NCI-H146 treated with DMSO at 0.1 percent for 48 hours (cell line): ENCODE data around the gene METTL16.
"Not testable (repeated sequence)": the region's sequence is repeated elsewhere in the genome, so short reads cannot be mapped to it uniquely, and the experiment has no call there.

Source experiments
- DNase-seq: peaks from one replicate; lab custom pipeline; 2025; ENCODE audit not compliant: unreplicated experiment; lab: John Stamatoyannopoulos, UW

METTL16 gene

DNA sequence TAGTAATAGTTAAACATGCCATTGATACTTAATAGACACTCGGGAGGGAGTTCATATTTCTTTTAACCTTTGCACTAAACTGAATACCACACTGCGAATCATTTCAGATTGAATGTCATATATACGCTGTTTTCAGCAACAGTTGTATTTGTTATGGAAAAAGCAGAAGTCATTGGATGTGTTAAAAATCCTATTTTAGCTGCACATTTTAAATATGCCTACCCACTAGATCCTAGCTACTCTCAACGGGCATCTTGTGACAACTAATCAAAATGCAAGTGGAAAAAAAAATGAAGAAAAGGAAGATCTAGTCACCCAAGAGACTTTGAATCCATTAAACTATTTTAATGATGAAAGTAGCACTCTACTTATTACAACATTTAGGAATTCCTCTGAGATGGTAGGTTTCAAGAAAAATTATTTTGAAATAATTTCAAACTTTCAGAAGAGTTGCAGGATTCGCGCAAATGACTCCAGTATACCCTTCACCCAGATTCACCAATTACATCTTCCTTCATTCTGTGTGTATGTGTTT, 59.4 kb downstream of the METTL16 start:
- no peak for DNase-seq

DNA sequence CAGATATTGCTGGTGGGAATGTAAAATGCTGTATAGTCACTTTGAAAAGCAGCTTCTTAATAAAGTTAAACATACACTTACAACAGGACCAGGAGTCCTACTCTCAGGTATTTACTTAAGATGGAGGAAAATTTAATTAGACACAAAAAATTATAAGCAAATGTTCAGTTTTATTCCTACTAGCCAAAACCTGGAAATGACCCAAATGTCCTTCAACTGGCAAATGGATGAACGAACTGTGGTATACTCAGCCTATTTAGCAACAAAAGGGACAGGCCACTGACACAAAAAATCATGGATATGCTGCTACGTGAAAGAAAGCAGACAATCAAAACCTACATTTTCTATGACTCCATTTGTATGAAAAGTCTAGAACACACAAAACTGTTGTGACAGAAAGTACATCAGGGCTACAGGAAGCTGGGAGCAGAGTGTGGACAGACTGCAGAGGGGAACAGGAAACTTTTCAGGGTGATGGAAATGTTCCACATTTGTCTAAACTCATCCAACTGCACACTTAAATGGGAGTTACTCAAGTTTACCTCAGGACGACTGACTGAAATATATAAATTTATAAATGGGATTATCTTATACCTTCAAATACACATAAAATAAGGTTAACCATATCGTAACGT, 61.6 kb downstream of the METTL16 start:
- no peak for DNase-seq

DNA sequence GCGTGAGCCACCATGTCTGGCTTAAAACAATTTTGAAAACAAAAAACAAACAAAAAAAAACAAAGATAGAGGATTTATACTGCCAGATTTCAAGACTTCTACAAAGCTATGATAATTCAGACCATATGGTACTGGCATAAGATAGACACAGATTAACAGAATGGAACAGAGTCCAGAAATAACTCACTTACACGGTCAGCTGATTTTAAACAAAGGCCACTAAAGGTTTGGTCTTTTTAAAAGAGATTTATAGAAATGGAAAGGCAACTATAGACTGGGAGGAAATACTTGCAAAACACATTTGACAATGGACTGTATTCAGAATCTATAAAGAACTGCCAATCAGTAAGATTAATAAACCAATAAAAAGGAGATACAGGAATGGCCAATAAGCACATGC, 62.2 kb downstream of the METTL16 start:
- no peak for DNase-seq

DNA sequence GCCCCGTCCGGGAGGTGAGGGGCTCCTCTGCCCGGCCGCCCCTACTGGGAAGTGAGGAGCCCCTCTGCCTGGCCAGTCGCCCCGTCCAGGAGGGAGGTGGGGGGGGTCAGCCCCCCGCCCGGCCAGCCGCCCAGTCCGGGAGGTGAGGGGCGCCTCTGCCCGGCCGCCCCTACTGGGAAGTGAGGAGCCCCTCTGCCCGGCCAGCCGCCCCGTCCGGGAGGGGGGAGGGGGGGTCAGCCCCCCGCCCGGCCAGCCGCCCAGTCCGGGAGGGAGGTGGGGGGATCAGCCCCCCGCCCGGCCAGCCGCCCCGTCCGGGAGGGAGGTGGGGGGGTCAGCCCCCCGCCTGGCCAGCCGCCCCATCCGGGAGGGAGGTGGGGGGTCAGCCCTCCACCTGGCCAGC, 64.2 kb downstream of the METTL16 start:
- not testable (repeated sequence) for DNase-seq

DNA sequence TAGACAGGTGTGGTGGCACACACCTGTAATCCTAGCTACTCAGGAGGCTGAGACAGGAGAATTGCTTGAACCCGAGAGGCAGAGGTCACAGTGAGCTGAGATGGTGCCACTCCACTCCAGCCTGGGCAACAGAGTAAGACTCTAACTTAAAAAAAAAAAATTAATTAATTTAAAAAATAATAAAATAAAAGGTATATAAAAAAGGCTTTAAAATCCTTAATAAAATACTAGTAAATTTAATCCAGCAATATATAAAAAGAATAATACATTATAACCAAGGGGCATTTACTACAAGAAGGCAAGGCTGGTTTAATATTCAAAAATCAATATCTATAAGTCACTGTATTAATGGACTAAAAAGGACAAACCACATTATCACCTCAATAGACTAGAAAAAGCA, 66.0 kb downstream of the METTL16 start:
- no peak for DNase-seq

DNA sequence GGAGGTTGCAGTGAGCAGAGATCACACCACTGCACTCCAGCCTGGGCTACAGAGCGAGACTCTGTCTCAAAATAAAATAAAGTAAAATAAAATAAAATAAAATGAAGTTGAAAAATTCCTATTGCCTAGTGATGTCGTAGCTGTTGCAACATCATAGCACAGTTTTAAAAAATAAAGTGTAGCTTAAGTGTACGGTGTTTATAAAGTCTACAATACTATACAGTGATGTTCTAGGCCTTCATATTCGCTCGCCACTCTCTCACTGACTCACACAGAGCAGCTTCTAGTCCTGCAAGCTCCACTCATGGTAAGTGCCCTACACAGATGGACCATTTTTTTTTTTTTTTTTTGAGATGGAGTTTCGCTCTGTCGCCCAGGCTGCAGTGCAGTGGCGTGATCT, 67.3 kb downstream of the METTL16 start:
- DNase-seq: no peak

DNA sequence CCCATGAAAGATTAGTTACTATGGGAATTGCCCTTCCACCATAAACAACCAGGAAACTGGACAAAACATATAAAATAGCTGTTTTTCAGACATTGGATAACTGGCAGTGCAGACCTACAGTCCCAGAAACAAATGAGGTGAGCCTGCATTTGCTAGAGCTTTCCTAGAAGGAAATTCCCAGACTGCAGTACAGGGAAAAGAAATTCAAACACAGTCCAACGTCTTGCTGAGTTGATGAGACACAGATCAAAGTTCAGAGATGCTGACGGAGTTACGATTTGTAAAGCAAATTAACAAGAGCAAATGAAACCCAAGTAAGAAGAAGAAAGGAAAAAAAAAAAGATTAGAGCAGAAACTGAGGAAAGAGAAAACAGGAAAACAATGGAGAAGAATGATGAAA, 69.5 kb downstream of the METTL16 start:
- DNase-seq: no peak

DNA sequence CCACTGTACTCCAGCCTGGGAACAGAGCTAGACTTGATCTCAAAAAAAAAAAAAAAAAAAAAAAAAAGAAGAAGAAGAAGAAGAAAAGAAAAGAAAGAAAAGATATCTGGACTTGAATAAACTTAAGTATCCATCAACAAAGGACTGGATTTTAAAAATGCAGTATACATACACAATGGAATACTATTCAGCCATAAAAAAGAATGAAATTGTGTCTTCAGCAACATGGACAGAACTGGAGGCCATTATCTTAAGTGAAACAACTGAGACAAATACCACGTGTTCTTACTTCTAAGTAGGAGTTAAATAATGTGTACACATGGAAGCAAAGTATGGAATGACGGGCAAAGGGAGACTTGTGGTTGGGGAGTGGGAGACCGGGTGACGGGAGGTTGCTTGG, 70.8 kb downstream of the METTL16 start:
- no peak for DNase-seq

DNA sequence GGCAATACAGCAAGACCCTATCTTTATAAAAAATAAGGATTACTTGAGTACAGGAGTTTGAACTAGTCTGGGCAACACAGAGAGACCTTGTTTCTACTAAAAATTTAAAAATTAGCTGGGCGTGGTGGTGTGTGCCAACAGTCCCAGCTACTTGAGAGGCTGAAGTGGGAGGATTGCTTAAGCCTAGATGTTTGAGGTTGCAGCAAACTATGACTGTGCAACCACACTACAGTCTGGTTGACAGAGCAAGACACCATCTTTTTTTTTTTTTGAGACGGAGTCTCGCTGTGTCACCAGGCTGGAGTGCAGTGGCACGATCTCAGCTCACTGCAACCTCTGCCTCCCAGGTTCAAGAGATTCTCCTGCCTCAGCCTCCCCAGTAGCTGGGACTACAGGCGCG, 71.7 kb downstream of the METTL16 start:
- DNase-seq: not testable (repeated sequence)

DNA sequence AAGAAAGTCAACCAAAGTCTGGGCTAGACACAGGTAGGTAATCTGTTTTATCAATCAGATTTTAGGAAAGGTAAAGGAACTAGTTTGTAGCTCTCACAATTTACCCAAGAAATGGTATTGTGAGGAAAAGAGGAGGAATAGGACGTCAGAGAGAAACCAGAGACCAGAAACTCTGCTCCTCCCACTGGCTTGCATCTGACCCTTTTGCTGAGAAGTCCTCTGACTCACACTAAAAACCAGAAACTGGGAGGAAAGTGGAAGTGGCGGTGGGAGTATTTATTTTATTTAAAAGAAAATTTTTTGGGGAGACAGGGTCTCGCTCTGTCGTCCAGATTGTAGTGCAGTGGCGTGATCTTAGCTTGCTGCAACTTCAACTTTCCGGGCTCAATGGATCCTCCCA, 72.9 kb downstream of the METTL16 start:
- no peak for DNase-seq

DNA sequence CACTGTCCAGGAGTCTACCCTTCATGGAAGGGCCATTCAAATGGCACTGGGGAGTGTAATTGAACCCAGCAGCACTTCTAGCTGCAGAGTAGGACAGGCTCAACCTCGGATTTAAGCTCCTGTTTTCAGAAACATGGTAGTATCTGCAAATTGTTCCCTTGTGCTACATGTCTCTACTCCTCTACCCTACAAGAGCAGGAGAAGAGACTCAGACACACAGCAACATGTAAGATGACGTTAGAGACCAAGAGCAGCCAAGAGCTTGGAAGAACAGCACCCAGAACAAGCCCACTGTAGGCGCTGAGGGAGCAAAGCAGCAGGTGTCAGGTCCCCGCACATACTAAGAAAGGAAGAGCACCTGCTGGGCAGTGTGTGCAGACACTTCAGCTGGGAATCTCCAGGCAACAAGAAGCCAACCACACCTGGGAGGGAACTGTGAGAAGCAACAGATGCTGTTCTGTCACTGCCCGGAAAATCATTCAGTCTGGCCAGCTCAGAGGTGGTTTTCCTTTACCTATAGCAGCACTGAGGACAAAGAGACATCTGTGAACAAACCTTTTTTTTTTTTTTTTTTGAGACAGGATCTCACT, 75.3 kb downstream of the METTL16 start:
- DNase-seq: peak; percentile 90

DNA sequence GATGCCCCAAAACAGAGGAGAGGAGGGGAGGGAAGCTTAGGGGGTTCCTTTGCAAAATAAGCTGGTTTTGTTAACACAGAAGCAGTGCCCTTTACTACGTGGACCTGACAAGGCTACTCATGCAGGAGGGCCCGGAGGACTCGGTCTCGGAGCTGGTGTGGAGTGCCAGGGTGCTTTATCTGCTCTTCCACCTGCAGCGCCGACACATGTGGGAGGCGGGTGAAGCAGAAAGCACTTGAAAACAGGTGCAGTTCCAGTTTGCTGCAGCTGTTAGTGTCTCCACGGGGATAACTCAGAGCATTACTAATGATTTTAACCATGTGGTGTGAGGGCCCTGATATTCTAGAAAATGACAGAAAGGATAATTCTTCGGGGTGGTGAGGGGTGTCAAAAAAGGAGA, 75.8 kb downstream of the METTL16 start:
- DNase-seq: peak; percentile 74

DNA sequence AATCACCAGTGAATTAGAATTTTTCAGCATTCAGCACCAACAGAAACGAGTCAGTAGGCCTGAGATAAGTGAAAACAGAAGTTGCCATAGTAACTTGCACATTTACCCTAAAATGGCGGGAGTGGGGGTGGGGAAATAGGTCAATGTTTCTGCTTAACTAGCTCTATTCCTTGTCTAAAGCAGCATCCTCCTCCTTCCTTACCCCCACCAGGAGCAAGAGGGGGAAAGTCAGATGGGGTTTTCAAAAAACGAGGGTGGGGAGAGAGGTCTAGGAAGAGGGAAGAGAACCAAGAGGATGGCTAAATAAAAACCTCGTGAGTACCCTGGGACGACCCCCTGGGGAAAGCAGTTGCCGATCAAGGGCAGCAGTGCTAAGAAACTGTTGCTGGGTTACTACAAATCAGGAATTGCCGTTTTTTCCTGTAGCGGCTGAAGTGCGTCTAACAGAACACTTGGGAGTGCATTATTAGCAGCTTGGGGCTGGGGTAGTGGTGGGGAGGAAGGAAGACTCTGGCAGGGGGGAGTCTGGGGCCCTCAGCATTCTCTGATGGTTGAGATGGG, 76.4 kb downstream of the METTL16 start:
- DNase-seq: peak; percentile 76

DNA sequence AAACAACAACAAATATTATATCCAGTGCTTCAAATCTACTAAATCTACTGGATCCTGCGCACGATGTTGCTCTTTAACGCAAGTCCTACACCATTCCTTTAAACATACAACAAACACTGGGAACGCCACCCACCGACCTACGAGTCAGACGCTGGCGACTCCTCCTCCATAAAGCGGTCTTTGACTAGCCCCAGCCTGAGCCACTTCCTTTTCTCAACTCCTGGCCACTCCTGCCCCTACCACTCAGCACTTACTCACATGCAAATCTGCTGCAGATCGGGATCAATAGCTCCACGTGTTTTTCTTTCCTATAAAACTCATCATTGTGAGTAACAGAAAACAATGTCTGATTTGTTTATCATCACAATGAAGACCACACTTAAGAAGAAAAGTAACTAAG, 78.0 kb downstream of the METTL16 start:
- DNase-seq: no peak

DNA sequence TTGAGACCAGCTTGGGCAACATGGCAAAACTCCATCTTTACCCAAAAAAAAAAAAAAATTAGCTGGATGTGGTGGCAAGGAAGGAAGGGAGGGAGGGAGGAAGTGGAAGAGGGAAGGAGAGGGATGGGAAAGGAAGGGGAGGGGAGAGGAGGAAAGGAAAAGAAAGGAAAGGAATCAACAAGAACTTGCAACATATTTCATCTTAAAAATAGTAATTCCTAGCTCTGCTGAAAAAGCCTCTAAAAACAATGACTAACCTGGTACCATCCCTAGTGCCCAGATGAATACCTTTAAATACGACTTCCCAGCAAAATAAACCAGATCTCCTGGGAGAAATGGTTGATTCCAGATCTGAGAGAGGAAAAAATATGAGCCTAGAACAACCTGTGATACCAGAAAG, 83.8 kb downstream of the METTL16 start:
- no peak for DNase-seq

DNA sequence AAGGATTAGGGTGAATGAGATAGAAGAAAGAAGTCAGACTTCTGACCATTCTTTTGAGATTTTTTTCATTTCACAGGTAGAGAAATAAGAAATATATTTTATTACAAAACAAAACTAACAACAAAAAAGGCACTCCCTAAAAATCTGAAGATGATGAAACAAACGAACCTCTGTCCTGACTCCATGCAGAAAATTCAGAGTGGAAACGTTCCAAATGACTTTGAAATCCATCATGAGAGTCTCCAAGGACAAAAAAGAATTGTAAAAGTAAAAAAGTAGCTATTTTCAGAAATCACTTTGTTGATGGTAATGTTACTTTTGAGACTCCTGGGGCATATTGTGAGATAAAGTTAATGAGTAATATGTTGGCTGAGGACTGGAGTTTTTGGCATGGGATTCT, 84.5 kb downstream of the METTL16 start:
- no peak for DNase-seq

DNA sequence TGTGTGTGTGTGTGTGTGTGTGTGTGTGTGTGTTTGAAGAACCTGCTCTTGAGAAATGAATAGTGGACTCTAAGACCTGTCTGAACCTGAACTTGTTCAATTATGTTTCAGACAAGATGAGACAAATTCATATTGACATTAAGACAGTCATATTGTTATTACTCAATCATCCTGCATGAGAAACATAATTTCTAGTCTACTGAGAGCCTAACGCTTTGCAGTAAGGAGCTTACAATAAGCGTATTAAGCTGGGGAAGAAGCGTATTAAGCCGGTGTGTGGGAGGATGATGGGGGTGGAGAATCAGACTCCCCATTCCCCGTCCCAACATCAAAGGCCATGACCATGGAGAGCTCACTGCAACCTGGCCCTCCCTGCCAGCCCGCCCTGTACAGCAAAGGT, 88.4 kb downstream of the METTL16 start:
- no peak for DNase-seq

DNA sequence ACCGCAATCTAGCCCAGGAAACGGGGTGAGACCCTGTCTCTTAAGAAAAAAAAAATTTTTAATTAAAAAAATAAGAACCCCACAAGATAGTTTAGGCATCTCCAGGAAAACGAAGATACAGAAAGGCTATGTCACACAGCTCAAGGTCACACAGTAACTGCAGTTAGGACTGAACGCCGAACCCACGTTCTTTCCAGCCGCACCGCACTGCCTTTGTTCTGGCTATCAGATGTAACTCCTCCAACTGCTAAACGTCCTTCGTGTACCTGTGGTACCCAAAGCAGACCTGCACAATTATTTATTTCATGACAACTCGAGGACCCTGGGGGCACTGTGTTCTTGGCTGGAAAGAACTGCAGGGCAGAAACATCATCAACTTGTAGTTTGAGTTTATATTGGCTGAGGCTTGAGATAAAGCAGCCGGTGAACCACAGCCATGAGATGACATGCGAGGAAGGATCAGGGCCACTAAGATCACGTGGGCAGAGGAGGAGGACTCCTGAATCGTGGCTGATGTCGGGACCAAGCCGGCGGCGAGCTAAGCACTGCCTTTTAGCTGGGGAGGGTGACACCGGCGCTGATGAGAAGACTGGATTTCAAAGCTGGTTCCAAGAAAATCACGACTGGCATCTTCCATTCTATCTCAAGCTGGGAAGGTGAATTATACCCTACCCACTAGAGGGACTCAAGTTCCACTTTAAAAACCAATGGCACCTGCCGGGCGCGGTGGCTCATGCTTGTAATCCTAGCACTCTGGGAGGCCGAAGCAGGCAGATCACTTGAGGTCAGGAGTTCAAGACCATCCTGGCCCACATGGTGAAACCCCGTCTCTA, 90.2 kb downstream of the METTL16 start:
- no peak for DNase-seq

DNA sequence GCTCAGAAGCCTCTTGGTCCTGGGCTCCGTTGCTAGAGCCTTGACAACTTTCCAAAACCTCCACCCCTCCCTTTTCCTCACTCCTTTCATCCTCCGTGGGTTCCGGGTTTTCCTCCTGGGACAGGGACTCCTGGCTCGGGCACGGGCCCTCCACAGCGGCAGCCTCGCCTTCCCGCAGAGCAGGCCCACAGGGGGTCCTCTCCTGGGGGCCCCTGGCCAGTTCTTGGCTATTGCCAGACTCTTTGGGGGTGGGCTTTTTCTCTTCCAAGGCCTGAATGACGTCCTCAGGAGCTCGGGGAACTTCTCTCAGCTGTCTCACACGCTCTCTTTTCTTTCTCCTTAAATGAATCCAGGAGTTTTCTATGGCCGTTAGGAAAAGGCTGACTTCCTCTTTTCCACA, 91.5 kb downstream of the METTL16 start:
- no peak for DNase-seq

DNA sequence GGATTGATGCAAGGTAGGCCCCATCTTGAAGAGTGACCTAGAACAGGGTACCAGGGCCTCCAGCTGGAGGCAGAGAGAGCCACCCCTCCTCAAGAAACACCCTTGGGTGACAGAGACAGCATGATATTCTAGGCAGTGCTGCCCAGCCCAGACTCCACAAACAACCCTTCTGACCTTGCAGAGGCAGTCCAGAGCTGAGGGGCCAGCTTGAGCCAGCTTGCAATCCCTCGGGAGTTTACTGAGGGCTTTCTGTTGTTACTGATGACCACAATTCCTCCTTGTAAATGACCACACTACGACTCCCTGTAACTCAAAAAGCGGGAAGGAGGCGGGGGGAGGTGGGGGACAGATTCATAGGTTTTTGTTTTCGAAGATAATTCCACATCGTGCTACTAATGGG, 92.2 kb downstream of the METTL16 start:
- no peak for DNase-seq

DNA sequence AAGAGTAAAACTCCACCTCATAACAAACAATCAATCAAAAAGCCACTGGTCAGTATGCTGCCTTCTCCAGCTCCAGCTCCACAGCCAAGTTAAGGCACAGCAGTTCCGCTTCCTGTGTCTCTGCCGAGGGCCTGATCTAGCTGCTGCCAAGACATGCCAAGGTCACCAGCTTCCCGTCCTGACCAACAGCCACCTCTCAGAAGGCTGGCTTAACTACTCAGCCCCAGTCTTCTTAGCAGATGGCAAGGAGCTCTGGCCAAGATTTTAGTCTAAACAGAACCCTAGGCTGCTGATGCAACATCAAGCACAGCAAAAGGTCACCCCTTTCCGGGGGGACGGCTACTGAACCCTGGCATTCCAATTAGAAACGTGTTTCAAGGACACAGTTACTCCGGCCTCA, 93.1 kb downstream of the METTL16 start:
- no peak for DNase-seq
